IgD-negative memory B cell (primary cell): ENCODE results near the gene TEPSIN. TPM values are rescaled to one million over a fixed set of nuclear protein-coding genes. Genes with fewer than 3 reads are reported as not detected.

ENCODE experiments used
- H3K27ac Mint-ChIP-seq, 3 donors: one replicate each; pipeline ENCODE4 v1.8.0; 2020 to 2022; ENCODE audit warnings: mild to moderate bottlenecking in 3 of 3, mixed read lengths in 3 of 3, moderate library complexity in 1 of 3
- H3K27me3 Mint-ChIP-seq: one replicate; pipeline ENCODE4 v1.8.0; 2021; ENCODE audit warnings: mixed read lengths
- H3K36me3 Mint-ChIP-seq: one replicate; pipeline ENCODE4 v1.8.0; 2020; ENCODE audit warnings: mild to moderate bottlenecking, mixed read lengths
- H3K4me1 Mint-ChIP-seq, 3 donors: one replicate each; pipeline ENCODE4 v1.8.0; 2020 to 2022; ENCODE audit warnings: mixed read lengths in 3 of 3, mild to moderate bottlenecking in 1 of 3
- H3K4me3 Mint-ChIP-seq, 4 donors: one replicate each; pipeline ENCODE4 v1.8.0; 2020 to 2022; ENCODE audit warnings: mild to moderate bottlenecking in 4 of 4, mixed read lengths in 4 of 4, moderate library complexity in 3 of 4
- H3K9me3 Mint-ChIP-seq, 3 donors: one replicate each; pipeline ENCODE4 v1.8.0; 2020 to 2021; ENCODE audit warnings: mixed read lengths in 3 of 3, mild to moderate bottlenecking in 1 of 3
- polyA plus RNA-seq: library from polyadenylated mRNA; unstranded; fragments of 300-500 nt; fragmentation: Illumina TruSeq; gene quantifications from one replicate; pipeline ENCODE4 v1.2.3, GENCODE V29; 2021

Gene TEPSIN
- polyA plus RNA-seq, 1 donor from 2014 or later, result 15.3 TPM

GRCh38 chr17:81277421-81277820 lies 38.6 kb upstream of the TEPSIN start:
- Mint-ChIP-seq H3K27me3 (no peaks in the 10 kb centered on the region), H3K27ac (no peak overlapping the region), H3K4me3 (no peak overlapping the region), H3K9me3 (no peaks in the 10 kb centered on the region), H3K36me3 (peaks cover 4% of the 10 kb centered on the region), H3K4me1 (peaks cover 0 to 4% (median 0%) of the 10 kb centered on the region in 3 donors)

GRCh38 chr17:81276781-81277180 lies 37.9 kb upstream of the TEPSIN start:
- Mint-ChIP-seq H3K27me3 (no peaks in the 10 kb centered on the region), H3K36me3 (peaks cover 4% of the 10 kb centered on the region), H3K9me3 (no peaks in the 10 kb centered on the region), H3K4me1 (peaks cover 0 to 4% (median 0%) of the 10 kb centered on the region in 3 donors), H3K4me3 (no peak overlapping the region), H3K27ac (no peak overlapping the region)

DNA sequence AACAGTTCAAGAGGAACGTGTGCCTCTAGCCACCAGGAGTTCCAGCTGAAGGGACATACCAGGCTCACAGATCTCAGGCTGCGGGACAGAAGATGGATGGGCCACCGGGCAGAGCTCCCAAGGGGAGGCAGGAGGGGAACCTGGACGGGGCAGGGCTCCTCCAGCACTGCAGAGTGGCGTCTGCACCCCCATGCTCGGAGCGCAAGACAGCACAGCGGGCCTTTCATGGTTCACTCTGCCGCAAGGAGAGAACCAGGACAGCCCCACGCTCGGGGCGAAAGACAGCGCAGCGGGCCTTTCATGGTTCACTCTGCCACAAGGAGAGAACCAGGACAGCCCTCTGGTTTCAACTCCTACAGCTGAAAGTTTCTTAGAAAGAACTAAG lies 35.6 kb upstream of the TEPSIN start:
- Mint-ChIP-seq H3K4me1 (peaks cover 0 to 4% (median 0%) of the 10 kb centered on the region in 3 donors), H3K4me3 (no peak overlapping the region), H3K9me3 (no peaks in the 10 kb centered on the region), H3K27ac (no peak overlapping the region), H3K36me3 (no peaks in the 10 kb centered on the region), H3K27me3 (no peaks in the 10 kb centered on the region)

DNA sequence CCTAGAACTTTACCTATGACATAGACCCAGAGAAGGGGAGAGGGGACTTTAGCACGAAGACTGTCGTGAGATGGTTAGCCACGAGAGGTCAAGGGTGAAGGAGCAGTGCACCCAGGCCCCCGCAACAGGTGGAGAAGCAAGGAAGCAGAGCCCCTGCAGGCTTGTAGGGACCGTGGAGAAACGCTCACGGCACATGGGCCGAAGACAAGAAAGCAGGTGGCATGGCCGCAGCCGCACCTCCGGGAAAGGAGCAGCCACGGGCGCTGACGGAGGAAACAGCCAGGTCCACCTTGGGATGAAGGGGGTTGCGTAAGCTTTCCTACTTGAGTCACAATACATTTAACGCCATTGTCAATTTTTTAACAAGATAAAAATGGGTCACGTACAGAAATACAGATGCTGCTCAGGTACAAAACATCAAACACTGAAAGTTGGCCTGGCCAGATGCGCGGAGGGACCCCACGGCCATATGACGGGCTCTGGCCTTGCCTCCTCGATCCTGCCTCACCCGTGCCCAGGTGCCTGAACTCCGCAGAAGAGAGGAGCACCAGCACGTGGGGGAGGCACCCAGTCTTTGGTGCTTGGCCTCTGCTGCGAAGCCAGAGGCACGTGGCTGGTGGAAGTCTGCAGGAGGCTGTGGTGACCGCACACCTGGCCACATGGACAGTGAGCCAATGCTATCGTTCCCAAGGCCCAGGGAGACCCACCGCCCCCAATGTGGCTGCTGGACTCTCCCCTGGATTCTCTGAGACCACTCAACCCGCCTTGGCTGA lies 35.0 kb upstream of the TEPSIN start:
- Mint-ChIP-seq H3K9me3 (no peaks in the 10 kb centered on the region), H3K27me3 (no peaks in the 10 kb centered on the region), H3K4me3 (peak overlapping the region in 1 of 4 donors; percentile 33), H3K27ac (no peak overlapping the region), H3K4me1 (peaks cover 0 to 4% (median 0%) of the 10 kb centered on the region in 3 donors), H3K36me3 (no peaks in the 10 kb centered on the region)

DNA sequence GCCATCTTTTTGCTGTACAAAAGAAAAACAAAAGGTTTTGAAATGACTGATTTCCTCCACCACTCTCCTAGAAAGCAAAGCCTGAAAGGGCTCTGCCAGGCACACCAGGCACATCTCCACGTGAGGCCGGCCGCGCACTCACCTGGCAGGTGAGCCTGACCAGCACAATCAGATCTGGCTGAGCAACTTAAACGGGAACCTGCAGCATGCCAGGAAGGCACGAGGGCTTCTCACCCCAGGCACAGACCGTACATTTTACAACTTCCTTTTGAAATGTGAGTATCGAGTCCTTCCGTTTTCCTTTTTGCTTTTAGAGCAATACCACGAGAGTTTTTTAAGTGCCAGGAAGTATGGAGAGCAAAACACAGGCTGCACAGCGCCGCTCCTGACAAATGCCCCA lies 33.8 kb upstream of the TEPSIN start:
- H3K27ac Mint-ChIP-seq, result no peak overlapping the region
- peaks cover 1% of the 10 kb centered on the region for H3K36me3 Mint-ChIP-seq
- peaks cover 0 to 6% (median 0%) of the 10 kb centered on the region in 3 donors for H3K4me1 Mint-ChIP-seq
- H3K9me3 Mint-ChIP-seq, result no peaks in the 10 kb centered on the region
- no peak overlapping the region for H3K4me3 Mint-ChIP-seq
- no peaks in the 10 kb centered on the region for H3K27me3 Mint-ChIP-seq

DNA sequence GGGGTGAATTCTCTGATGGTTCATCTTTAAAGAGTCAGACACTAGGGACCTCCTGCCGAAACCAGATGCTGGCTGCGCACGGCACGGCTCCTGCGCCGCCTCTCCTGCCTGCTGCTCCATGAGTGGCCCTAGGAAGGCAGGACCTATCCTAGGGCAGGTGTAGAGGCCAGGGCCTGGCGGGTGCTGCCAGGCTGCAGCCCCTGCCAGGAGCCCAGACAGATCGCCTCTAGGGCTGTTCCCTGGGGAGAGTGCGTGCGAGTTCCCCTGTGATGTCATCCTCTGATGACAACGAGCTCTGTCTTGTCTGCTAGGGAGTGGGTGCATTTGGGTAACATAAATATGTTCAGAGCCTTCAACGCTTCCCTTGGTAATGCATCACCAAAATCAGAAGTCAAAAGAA lies 32.4 kb upstream of the TEPSIN start:
- H3K4me3 Mint-ChIP-seq, result no peak overlapping the region
- H3K27me3 Mint-ChIP-seq, result no peaks in the 10 kb centered on the region
- H3K36me3 Mint-ChIP-seq, result peaks cover 5% of the 10 kb centered on the region
- peaks cover 0 to 2% (median 0%) of the 10 kb centered on the region in 3 donors for H3K4me1 Mint-ChIP-seq
- H3K9me3 Mint-ChIP-seq, result no peaks in the 10 kb centered on the region
- peak overlapping the region in 1 of 3 donors; percentile 25 for H3K27ac Mint-ChIP-seq

GRCh38 chr17:81270279-81270678 lies 31.4 kb upstream of the TEPSIN start:
- H3K4me1 Mint-ChIP-seq, result peaks cover 0 to 2% (median 0%) of the 10 kb centered on the region in 3 donors
- H3K9me3 Mint-ChIP-seq, result no peaks in the 10 kb centered on the region
- no peak overlapping the region for H3K4me3 Mint-ChIP-seq
- no peak overlapping the region for H3K27ac Mint-ChIP-seq
- H3K36me3 Mint-ChIP-seq, result peaks cover 5% of the 10 kb centered on the region
- no peaks in the 10 kb centered on the region for H3K27me3 Mint-ChIP-seq

DNA sequence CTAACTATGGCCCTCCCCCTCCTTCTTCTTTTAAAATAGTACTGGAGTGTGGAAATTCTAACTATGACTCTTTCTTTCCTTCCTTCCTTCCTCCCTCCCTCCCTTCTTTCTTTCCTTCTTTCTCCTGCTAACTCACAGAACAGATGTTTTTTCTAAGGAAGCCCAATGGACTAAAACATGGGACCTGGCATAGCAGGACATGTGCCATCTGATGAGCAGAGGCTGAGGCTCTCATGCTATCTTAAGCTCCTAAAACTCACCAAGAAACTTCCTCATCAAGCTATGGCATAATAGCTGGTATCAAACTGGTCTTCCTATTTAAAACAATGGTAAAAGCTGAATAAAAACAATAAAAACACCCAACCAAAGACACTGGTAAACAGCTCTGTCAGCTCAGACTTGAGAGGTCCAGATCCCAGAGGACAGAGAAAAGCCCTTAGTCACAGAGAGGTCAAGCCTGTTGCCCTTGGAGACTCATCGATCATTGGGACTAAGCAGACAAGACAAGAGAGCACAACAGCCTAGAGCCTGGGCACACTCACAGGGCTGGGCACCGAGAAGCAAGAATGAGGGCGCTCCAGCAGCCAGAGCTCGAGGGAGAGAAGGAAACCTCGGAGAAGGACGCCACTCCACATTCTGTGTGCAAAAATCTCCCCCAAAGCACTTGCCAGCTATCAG lies 28.7 kb upstream of the TEPSIN start:
- Mint-ChIP-seq H3K4me3 (no peak overlapping the region), H3K9me3 (no peaks in the 10 kb centered on the region), H3K27me3 (no peaks in the 10 kb centered on the region), H3K36me3 (peaks cover 5% of the 10 kb centered on the region), H3K27ac (peak overlapping the region in 1 of 3 donors; percentile 54), H3K4me1 (peaks cover 0 to 2% (median 1%) of the 10 kb centered on the region in 3 donors)

DNA sequence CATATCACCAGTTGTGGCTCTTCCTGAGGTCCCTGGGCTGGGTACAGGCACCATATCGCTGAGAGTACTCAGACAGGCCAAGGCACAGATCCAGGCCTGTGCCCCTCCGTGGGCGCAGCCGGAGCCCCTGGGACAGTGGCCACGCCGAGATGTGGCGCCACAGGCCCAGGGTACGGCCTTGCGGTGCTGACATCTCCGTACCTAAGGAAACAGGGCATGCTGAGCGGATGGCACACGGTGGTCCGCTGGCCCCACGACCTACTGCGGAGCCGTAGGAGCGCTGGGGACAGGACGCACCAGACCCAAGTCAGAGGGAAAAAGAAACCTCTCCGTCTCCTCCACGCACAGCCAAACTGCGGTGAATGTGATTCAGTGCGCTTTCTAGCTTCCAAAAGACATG lies 26.7 kb upstream of the TEPSIN start:
- Mint-ChIP-seq H3K4me1 (peaks cover 0 to 2% (median 1%) of the 10 kb centered on the region in 3 donors), H3K4me3 (no peak overlapping the region), H3K27me3 (no peaks in the 10 kb centered on the region), H3K27ac (no peak overlapping the region), H3K36me3 (peaks cover 5% of the 10 kb centered on the region), H3K9me3 (no peaks in the 10 kb centered on the region)

GRCh38 chr17:81264640-81265039 lies 25.8 kb upstream of the TEPSIN start:
- Mint-ChIP-seq H3K4me3 (no peak overlapping the region), H3K27me3 (no peaks in the 10 kb centered on the region), H3K4me1 (peaks cover 0 to 3% (median 2%) of the 10 kb centered on the region in 3 donors), H3K36me3 (peaks cover 5% of the 10 kb centered on the region), H3K27ac (no peak overlapping the region), H3K9me3 (no peaks in the 10 kb centered on the region)

GRCh38 chr17:81263371-81264181 lies 24.7 kb upstream of the TEPSIN start:
- Mint-ChIP-seq H3K36me3 (peaks cover 5% of the 10 kb centered on the region), H3K27me3 (no peaks in the 10 kb centered on the region), H3K27ac (no peak overlapping the region), H3K4me1 (peaks cover 0 to 6% (median 2%) of the 10 kb centered on the region in 3 donors), H3K9me3 (no peaks in the 10 kb centered on the region), H3K4me3 (no peak overlapping the region)

- H3K36me3 Mint-ChIP-seq, result peaks cover under 1% of the 10 kb centered on the region
- H3K4me3 Mint-ChIP-seq, result no peak overlapping the region
- no peaks in the 10 kb centered on the region for H3K9me3 Mint-ChIP-seq
- no peaks in the 10 kb centered on the region for H3K27me3 Mint-ChIP-seq
- H3K4me1 Mint-ChIP-seq, result peaks cover 0 to 6% (median 0%) of the 10 kb centered on the region in 3 donors
- H3K27ac Mint-ChIP-seq, result no peak overlapping the region
These were observed 22.9 kb upstream of the TEPSIN start for GRCh38 chr17:81261582-81262336.

GRCh38 chr17:81261096-81261495 lies 22.2 kb upstream of the TEPSIN start:
- H3K4me1 Mint-ChIP-seq, result peaks cover 0 to 6% (median 0%) of the 10 kb centered on the region in 3 donors
- H3K27ac Mint-ChIP-seq, result no peak overlapping the region
- no peaks in the 10 kb centered on the region for H3K27me3 Mint-ChIP-seq
- H3K36me3 Mint-ChIP-seq, result no peaks in the 10 kb centered on the region
- no peaks in the 10 kb centered on the region for H3K9me3 Mint-ChIP-seq
- H3K4me3 Mint-ChIP-seq, result no peak overlapping the region

- Mint-ChIP-seq H3K36me3 (no peaks in the 10 kb centered on the region), H3K9me3 (no peaks in the 10 kb centered on the region), H3K4me3 (peak overlapping the region in 1 of 4 donors; percentile 17), H3K27ac (no peak overlapping the region), H3K27me3 (no peaks in the 10 kb centered on the region), H3K4me1 (peaks cover 0 to 6% (median 0%) of the 10 kb centered on the region in 3 donors)
These were observed 21.8 kb upstream of the TEPSIN start for GRCh38 chr17:81260641-81261040.
